Fibroblast of skin of back (primary cell): ENCODE results near the gene ASXL1.

ENCODE experiments used
- DNase-seq: peaks from one replicate; pipeline ENCODE4 v3.0.0-alpha.2; 2013

ASXL1 gene

DNA sequence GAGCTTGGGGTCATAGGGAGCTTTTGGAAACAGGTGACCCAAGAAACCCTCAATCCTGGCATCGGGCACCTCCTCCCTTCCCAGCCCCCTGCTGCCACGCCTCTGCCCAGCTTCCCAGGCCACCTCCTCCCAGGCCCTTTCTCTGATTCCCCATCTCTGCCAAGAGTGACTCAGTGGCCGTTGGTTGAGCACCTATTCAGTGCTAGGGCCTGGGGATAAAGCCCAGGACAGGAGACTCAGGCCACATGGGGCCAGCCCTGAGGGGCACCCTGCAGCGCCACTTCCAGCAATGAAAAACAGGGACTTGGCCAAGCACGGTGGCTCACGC lies 110.1 kb downstream of the ASXL1 start:
- no peak for DNase-seq

DNA sequence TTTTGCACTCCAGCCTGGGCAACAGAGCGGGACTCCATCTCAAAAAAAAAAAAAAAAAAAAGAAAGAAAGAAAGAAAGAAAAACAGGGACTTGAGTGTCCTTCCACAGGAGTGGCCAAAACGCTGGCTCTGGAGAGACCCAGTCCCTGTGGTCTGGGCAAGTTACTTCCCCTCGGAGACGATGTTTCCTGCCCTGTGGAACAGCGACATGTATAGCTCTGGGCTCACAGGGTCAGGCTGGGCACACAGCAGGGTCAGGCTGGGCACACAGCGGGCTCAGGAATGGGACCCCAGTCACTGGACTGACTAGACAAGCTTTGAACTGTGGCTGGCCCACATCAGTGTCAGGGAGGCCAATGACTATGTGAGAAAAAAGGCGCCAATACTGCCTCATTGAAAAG lies 110.7 kb downstream of the ASXL1 start:
- no peak for DNase-seq

DNA sequence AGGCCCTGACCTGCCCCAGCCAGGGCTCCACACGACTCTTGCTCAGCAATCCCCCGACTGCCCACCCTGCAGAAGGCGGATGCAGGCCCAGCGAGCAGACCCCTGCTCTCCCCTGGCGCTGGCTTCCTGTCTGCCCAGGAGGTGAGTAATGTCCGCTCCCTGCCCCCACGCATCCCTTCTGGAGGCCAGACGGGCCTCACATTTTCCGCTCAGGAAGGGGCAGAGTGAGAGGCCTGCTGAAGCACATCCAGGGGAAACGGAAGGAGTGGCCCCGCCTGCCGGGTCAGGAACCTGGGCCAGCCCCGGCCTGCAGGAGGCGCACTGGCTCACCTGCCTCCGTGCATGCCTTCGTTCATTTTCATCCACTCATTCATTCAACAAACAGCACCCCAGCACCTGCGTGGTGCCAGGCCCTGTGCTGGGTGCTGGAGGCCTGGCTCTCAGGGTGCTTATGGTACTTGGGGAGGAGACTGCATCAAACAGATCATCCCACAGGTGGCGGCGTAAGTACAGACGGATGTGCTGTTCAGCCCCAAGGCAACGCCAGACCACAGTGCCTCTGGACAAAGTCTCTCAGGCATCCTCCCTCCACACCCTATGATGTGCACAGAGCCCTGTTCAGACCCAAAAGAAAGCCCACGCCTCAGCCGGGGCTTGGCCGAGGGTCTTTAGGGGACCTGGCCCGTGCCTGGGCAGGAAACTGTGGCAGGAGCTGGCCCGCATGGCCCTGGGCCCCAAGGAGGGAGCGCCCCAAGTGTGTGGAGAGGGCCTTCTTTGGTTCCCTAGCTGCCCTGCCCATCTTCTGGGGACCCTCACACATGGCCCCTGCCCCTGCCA lies 112.1 kb downstream of the ASXL1 start:
- peak; percentile 66 for DNase-seq

DNA sequence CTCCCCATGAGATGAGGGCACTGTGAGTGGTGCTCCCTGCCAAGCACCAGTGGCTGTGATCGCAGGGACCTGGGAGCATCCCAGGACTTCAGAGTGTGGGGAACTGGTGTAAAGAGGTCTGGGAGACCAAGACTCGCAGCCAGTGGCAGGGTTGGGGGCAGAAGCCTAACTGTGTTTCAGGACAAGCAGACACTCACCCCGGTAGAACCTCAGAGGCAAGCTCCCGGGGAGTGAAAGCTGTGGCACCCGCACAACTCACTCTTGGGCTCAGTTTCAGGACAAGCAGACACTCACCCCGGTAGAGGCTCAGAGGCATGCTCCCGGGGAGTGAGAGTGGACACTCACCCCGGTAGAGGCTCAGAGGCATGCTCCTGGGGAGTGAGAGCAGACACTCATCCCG lies 112.8 kb downstream of the ASXL1 start:
- no peak for DNase-seq

DNA sequence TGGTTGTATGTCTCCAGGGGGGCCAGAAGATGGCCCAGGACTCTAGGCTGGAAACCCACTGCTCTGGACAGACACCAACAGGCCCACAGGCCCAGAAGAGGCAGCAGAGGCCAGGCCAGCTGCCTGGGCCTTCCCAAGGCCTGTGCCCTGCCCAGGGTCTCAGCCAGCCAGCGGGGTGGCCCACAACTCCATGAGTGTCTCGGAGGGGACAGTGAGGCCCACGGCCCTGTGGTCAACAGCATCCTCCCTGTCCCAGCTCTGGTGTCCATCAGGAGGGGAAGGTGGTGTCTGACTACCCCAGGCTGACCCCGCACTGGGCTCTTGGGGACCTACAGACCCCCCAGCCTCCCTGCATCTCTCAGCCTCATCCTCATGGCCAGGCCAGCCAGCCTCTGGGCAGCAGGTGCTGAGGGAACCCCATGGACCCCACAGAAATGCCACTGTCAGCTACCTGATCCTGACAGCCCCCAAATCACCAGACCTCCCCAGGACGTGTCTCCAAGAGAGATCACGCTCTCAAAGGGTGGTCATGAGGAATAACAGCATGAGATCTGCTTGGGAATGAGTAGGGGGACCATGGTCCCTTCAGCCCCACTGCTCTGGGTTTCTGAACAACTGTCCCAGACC lies 114.6 kb downstream of the ASXL1 start:
- no peak for DNase-seq

DNA sequence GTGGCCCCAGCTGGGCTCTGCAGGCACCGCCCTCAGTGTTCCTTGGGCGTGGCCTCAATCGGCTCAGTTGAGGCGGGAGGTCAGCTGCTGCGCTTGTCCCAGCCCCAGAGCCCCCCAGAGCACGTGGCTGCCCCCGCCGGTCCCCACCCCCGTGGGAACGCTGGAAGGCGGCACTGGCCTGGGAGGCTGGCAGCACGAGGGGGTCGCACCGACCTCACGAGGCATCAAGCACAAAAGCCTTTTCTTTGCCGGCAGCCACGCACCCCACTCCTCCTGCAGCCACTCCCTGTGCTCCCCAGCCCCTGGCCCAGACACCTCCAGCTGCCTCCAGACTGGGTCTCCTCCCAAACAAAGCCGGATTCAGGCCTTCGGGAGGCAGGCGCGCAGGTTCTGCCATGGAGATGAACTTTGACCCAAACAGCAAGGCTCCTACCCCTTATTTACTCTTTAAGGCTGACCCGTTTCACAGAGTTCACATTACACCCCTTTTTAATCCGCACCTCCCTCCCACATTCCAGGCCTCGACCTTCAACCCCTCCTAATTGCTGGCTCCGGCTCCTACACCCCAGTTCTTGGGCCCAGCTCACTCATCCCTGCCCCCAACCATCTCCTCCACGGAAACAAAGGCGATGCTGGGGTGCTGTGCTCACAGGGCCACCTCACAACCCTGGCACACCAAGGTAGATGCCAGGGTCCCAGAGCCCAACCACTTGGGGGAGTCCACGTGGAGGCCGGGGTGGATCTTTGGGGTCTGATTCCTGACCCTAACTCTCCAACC lies 115.3 kb downstream of the ASXL1 start:
- DNase-seq, result no peak

DNA sequence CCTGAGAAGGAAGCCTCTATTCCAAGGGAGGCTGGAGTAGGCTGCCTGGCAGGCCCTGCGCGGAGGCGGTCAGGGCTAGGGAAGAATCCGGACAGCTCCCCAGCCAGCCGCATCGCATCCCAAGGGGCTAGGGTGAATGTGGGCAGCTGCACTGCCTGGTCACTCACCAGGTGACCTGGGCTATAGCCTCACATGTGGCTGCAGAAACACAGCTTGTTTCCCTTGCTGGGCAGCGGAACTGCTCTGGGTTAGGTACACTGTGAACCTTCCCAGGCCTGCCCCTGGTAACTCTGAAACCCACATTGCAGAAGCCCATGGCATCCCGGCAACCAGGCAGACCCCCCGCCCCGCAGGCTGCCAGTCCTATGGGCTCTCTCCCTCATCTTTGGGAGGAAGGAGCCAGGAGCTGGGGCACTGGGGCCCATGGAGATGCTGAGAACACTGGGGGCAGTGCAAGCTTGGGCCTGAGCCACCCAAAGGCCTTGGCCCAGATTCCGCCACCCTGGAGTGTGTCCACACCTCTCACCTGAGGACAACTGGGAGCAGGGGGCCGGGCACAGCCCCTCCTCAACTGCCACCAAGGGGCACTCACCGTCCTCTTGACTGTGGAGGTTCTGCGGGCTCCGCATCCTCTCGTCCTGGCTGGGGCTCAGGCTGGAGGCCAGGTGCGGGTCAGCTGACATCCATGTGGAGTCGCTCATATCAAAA lies 116.0 kb downstream of the ASXL1 start:
- DNase-seq, result no peak

DNA sequence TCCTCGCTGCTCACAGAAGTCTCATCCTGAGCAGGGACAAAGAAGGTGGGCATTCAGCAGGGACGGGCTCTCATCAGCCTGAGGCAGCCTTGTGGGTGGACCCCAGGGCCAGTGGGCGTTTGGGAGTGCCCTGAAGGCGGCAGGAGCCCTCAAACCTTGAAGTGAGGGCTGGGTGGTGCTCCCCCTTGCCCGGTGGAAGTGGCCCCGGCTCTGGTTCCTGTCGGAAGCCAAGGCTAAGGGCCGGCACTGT lies 116.5 kb downstream of the ASXL1 start:
- no peak for DNase-seq

DNA sequence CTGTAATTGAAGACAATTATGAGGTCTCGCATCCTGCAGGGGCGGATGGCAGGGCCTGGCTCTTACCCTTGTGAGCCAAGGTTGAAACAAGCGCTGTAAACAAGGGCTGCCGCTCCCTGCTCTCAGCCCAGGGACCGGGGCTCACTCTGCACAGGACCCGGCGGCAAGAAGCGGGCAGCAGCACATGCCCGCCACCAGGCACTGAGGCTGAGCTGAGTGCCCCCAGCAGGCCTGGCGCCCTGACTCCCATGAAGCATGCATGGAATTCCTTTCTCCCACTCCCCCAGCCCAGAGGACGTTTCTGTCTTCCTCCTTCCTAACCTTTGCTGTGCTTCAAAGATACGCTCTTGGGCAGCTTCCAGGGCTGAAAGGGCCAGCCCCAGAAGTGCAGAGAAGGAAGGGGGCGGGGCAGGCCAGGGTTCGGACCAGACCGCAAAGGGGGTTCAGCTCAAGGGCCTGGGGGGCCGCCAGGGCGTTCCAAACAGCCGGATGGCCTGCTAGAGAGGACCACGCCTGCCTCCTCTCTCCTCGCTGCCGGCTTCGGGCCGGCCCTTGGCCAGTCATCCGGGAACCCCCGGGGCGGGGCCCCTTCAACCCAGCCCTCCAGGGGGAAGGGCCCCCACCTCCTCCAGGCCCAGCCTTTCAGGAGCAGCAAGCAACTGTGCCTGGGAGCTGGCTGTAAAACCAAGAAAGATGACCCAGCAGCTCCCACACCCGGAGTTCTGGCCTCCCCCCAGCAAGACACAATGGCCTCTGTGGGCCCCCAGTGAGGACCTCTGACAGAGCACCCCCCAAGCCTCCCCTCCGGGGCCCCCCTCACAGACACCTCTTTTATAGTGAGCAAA lies 117.1 kb downstream of the ASXL1 start:
- peak; percentile 94 for DNase-seq

DNA sequence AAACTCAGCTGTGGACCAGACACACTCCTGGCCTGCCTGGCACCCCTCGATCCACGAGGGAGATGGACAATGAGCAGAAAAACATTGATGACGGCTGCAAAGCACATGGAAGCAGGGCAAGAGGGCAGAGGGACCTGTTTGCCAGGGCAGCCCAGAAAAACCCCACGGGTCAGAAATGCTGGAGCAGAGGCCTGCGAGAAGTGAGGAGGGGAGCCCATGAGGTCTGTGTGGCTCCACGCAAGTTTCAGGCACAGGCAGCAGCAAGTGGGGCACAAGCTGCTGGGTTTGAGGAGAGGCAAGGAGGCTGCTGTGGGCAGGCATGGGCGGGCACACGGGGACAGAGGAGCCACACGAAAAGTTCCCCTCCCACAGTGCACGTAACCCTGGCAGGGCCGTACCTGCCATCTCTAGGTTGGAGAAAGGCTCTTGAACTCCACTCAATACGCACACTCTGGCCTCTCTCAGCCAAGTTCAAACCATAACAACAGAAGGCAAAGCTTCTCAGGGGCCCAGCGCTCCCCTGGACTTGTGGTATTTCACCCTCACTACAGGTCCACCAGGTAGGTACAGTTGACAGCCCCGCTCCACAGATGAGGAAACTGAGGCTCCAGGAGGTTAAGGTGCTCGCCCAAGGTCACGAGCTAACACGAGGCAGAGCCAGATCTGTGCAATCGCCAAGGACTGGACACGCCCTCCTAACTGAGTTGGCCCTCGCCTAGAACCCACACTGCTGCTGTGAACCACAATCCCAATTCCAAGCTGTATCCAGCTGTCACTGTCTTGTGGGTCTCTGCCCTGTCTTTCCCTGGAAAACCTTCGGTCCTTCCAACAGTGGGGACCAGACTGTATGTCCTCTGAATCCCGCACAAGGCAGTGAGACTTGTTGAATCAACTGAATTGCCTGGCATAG lies 118.8 kb downstream of the ASXL1 start:
- no peak for DNase-seq

DNA sequence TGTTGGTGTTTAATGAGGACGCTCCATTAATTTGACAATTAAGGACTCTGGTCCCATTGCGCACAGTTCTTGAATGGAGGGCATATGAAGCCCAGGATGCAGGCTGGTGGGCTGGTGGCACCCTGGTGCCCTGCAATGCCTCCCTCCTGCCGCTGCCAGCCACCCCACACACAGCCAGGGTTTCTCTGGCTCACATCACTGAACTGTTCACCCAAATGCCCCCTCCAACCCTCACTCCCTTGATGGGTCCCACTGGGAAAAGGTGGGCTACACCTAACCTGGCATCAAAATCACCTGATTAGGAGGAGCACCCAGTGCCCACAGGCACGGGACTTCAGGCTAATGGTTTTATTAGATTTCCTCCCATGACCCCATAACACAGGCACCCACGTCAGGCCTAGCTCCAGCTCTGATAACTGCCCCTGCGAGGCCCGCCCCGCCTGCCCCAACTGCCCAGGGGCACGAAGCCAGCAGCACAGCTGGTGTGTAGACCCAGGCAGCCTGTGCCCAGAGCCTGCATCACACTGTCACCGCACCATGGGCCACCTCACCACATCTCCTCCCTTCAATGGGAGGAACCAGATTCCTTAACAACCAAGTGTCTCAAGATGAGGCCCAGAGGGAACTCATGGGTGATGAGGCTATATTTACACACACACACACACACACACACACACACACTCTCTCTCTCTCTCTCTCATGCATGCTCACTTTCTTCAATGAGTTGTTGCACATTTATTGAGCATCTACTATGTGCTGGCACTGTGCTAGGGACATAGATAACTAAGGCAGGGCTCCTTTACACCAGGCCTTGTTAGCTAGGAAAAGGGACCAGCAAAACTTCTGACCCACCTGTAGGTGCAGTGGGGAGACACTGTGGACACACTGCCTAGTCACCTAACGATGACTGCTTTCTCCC lies 119.7 kb downstream of the ASXL1 start:
- peak; percentile 37 for DNase-seq

DNA sequence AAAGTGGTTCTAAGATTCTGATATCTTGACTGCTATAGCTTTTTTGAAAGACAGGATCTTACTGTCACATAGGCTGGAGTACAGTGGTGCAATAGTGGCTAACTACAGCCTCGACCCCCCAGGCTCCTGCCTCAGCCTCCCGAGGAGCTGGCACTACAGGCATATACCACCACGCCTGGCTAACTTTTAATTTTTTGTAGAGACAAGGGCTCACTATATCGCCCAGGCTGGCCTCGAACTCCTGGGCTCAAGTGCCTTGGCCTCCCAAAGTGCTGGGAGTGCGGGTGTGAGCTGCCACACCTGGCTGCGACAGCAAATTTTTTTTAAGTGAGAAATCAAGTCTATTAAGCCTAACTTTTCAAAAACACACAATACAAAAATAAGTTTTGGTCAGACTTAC lies 120.4 kb downstream of the ASXL1 start:
- DNase-seq, result no peak

DNA sequence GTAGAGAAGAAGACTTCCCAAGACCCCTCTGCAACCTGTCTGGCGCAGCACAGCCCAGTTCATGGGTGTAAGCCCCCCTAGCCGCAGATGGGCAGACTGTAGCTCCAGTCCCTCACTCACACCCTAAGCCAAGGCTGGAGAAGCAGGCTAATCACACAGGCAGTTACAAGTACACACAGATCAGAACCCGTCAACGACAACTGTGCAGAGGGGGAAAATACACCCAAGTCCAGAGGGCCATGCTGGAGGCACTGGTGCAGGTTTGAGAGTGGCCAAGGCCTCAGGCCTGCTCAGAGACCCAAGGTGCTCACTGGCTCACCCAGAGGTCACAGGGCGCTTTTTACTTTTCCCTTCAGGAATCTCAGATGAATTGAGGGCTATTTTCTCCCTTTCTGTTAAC lies 120.9 kb downstream of the ASXL1 start:
- no peak for DNase-seq

DNA sequence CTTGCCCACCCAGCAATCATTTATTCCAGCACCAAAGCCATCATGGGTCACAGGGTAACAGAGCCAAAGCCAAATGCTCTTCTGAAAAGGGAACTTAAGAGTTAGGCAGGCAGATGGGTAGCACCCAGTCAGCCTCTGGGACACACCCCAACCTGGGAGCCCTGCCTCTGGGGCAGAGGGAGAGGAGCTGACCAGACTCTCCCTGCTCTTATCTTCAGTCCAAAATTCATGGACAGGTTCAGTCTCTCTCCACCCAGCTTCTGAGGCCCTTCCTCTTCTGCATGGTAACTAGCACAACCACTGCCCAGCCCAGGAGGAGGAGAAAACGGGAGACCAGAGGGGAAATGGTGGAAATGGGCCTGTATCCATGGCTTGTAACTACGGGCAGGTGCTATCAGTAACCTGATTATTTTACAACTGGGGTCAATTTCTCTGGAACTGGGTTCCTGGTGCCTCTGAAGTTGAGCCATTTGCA lies 121.6 kb downstream of the ASXL1 start:
- no peak for DNase-seq

DNA sequence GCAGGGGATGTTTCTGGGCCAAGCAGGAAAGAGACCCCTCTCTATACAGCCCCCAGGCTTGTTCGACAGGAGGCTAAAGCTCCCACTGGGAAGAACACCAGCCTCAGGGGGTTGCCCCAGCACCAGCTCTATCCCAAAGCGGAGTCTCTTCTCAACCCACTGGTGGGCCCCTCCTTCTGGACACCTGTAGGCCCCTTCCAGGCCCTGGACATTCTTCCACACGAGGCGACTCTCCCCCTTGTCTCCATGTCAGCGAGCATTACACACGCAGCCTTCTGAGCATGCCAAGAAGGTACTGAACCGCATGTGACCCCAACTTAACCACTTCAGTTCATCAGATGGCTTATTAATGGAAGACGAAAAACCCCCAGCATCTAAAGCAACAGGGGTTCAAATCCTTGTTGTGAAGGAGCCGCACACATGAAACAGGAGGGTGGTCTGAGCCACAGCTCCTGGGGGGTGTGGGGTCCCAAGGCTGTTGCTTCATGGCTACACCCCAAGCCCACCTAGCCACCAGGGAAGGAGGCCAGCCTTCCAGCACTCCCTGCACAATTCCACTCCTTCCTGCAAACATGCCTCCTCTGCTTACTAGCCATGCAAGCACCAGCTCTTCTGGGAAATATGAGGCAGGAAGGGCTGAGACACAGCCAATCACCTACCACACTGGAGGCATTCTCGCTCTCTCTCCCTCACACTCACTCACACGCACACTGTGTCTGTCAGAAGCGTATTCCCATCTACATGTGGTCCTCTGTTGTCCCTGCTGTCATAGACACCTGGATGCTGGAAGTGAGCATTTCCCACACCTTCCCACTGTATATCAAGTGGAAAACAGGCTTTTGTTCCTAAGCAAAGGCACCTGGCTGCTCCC lies 122.5 kb downstream of the ASXL1 start:
- DNase-seq, result no peak

DNA sequence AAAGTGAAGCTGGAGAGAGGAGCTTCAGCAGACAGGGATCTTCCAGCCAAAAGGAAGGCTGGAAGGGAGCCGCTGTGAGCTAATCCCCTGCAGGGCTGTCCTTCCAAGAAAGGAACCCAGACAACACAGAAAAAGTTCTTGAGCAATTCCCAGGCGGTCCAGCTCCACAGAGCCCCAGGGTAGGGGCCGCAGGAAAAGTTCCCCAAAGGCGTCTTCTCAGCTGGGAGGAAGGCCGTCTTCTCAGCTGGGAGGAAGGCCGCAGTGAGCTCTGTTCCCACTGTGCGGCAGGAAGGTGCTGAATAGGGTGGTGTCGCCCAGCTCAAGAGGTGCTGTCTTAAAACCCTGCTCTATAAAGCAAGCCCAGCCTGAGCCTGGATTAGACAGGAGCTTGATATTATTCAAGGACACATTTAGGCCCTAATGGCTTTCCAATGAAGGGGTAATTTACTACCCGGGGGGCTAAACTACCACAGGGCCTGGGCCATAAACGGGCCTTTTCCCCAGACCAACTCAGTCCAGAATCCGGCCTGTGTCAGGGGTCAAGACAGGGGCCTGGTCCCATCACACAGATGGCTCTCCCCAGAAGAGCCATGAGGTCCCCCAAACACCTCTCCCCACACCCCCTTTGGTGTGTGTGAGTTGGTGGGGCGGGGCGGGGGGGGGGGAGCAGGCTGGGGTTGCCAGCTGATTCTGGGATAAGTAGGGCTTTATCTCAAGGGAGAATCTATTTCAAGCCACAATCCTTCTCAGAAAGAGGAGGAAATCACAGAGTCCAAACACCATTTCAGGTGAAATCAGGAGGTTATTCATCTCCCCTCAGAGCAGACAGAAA lies 123.4 kb downstream of the ASXL1 start:
- DNase-seq, result no peak

DNA sequence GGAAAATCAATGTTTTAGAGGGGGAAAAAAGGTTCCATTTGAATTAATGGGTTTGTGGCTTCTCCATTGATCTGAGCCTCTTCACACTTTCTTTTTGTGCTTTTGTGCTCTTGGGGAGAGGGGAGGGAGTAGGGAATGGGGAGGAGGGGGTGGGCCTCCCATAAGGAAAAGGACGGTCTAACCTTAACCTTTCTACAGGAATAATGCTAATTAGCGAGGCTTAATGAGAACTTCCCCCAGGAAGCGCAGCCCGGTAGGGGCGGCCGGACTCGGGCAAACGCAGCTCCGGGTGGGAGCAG lies 124.0 kb downstream of the ASXL1 start:
- no peak for DNase-seq
